Liver (tissue), 9 donors: ENCODE results near the gene KRTAP9-6. TPM values are rescaled to one million over a fixed set of nuclear protein-coding genes. Genes with fewer than 3 reads are reported as not detected.
"Not testable (repeated sequence)": the region's sequence is repeated elsewhere in the genome, so short reads cannot be mapped to it uniquely, and the experiment has no call there.

ENCODE experiments used
- DNase-seq: peaks from one replicate; pipeline ENCODE4 v3.0.0-alpha.2; 2017; ENCODE audit warnings: low spot score
- H3K27ac ChIP-seq, 2 donors: one replicate each; pipeline ENCODE4 v1.7.0; 2013; ENCODE audit warnings: inconsistent platforms in 2 of 2, low read length in 2 of 2, control low read depth in 1 of 2, low read depth in 1 of 2, mild to moderate bottlenecking in 1 of 2
- H3K27me3 ChIP-seq, 4 donors: one replicate each; pipeline versions ENCODE4 v1.6.1 to v1.7.0; 2013; ENCODE audit warnings: low read length in 3 of 4, inconsistent platforms in 1 of 4, mild to moderate bottlenecking in 1 of 4, moderate library complexity in 1 of 4; ENCODE audit not compliant: control insufficient read depth in 4 of 4, insufficient read depth in 4 of 4
- H3K36me3 ChIP-seq, 4 donors: one replicate each; pipeline versions ENCODE4 v1.6.1 to v1.7.0; 2013; ENCODE audit warnings: low read length in 3 of 4, mild to moderate bottlenecking in 3 of 4, low read depth in 1 of 4, moderate library complexity in 1 of 4; ENCODE audit not compliant: control insufficient read depth in 4 of 4, insufficient read depth in 3 of 4
- H3K4me1 ChIP-seq, 4 donors: one replicate each; pipeline versions ENCODE4 v1.6.1 to v1.7.0; 2013; ENCODE audit warnings: low read length in 3 of 4, mild to moderate bottlenecking in 3 of 4, moderate library complexity in 1 of 4; ENCODE audit not compliant: control insufficient read depth in 4 of 4, insufficient read depth in 4 of 4
- H3K4me3 ChIP-seq, 3 donors: one replicate each; pipeline versions ENCODE4 v1.6.1 to v1.7.0; 2013; ENCODE audit warnings: low read length in 3 of 3, control low read depth in 1 of 3, low read depth in 1 of 3, mild to moderate bottlenecking in 1 of 3
- H3K9ac ChIP-seq, 2 donors: one replicate each; pipeline ENCODE4 v1.7.0; 2013; ENCODE audit warnings: low read length in 2 of 2, mild to moderate bottlenecking in 2 of 2, moderate library complexity in 2 of 2, control low read depth in 1 of 2, low read depth in 1 of 2
- H3K9me3 ChIP-seq, 4 donors: one replicate each; pipeline versions ENCODE4 v1.6.1 to v1.7.0; 2013; ENCODE audit warnings: low read length in 3 of 4; ENCODE audit not compliant: control insufficient read depth in 4 of 4
- HNF4G ChIP-seq: IDR thresholded peaks from 2 replicates; pipeline ENCODE4 v1.6.1; 2016; ENCODE audit warnings: antibody characterized with exemption
- REST ChIP-seq: IDR thresholded peaks from 2 replicates; pipeline ENCODE4 v1.6.1; 2016; ENCODE audit warnings: antibody characterized with exemption, mild to moderate bottlenecking
- RXRA ChIP-seq, 2 donors: IDR thresholded peaks; 2 replicates each; pipeline ENCODE4 v1.6.1; 2017 to 2018; ENCODE audit warnings: antibody characterized with exemption in 2 of 2, mild to moderate bottlenecking in 1 of 2
- TAF1 ChIP-seq: conservative IDR thresholded peaks from 2 replicates; pipeline ENCODE4 v1.6.1; 2016; ENCODE audit warnings: antibody characterized with exemption, mild to moderate bottlenecking
- WGBS: extraction: QIAGEN DNeasy Blood & Tissue Kit; methylation state at CpG from one replicate; pipeline ENCODE4 v1.1.7; 2013; 5-methylcytosine and 5-hydroxymethylcytosine counted together
- polyA plus RNA-seq, 2 donors: library from polyadenylated mRNA; stranded (reverse) in 1 of 2; unstranded in 1 of 2; fragments of 200-250 nt in 1 of 2; fragments of >200 nt in 1 of 2; fragmentation: Nextera tagmentation in 1 of 2; extraction: Ambion mirVana in 1 of 2; gene quantifications; one replicate each; pipeline versions ENCODE4 v1.2.1 to v1.2.3, GENCODE V29; 2013 to 2015
- total RNA-seq, 2 donors: library from RNA; depleted of rRNA; stranded (reverse); fragments of >200 nt; gene quantifications; one replicate each; pipeline ENCODE4 v1.2.3, GENCODE V29; 2014
- TF ChIP-seq, protein P1 (sequence below): IDR thresholded peaks from 2 replicates; pipeline ENCODE4 v1.6.1; 2016; ENCODE audit warnings: antibody characterized with exemption
- TF ChIP-seq, protein P2 (sequence below): IDR thresholded peaks from 2 replicates; pipeline ENCODE4 v1.6.1; 2016; ENCODE audit warnings: antibody characterized with exemption
- donor health status: healthy.
- donor health status: healthy.
- donor health status: healthy.
- donor health status: healthy.
- donor health status: healthy.

Gene KRTAP9-6
- total and polyA plus RNA-seq, 4 donors, result not detected

DNA sequence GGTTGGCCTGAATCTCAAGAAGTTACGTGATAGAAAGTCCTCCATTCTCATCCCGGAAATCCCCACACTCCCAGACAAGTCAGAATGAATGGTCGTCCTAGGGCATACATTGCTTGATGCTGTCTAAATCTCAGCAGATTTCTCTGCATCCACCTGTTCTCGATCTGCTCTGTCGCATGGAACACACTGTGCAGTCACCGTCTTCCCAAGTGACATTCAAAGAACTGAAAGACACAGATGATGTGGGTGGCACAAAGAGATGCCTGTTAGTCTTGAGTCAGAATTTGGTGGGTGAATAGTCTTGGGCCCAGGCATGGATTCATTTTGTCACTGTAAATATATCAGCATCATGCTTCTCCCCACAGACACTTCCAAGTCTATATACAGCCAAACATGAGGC lies 33.4 kb upstream of the KRTAP9-6 start (continued):
- TF ChIP-seq, protein P1, sequence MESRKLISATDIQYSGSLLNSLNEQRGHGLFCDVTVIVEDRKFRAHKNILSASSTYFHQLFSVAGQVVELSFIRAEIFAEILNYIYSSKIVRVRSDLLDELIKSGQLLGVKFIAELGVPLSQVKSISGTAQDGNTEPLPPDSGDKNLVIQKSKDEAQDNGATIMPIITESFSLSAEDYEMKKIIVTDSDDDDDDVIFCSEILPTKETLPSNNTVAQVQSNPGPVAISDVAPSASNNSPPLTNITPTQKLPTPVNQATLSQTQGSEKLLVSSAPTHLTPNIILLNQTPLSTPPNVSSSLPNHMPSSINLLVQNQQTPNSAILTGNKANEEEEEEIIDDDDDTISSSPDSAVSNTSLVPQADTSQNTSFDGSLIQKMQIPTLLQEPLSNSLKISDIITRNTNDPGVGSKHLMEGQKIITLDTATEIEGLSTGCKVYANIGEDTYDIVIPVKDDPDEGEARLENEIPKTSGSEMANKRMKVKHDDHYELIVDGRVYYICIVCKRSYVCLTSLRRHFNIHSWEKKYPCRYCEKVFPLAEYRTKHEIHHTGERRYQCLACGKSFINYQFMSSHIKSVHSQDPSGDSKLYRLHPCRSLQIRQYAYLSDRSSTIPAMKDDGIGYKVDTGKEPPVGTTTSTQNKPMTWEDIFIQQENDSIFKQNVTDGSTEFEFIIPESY, result no peak
- no peak for TF ChIP-seq TAF1
- no peak for TF ChIP-seq REST
- TF ChIP-seq, protein P2, sequence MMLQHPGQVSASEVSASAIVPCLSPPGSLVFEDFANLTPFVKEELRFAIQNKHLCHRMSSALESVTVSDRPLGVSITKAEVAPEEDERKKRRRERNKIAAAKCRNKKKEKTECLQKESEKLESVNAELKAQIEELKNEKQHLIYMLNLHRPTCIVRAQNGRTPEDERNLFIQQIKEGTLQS, result no peak
- TF ChIP-seq RXRA (IDR thresholded peaks at IDR 0.05), result no peak
- no peak for TF ChIP-seq HNF4G

DNA sequence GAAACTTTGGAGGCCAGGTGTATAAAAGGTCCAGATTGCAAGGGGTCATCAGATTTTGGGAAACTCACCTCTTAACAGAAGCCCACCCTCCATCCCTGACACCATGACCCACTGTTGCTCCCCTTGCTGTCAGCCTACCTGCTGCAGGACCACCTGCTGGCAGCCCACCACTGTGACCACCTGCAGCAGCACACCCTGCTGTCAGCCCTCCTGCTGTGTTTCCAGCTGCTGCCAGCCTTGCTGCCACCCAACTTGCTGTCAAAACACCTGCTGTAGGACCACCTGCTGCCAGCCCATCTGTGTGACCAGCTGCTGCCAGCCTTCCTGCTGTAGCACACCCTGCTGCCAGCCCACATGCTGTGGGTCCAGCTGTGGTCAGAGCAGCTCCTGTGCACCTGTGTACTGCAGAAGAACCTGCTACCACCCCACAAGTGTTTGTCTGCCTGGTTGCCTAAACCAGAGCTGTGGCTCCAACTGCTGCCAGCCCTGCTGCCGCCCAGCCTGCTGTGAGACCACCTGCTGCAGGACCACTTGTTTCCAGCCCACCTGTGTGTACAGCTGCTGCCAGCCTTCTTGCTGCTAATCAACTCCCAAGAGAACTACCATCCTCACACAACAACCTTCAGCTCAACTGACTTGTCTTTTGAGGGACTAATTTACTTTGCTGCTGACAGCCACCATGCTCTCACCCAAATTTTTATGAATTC lies 32.6 kb upstream of the KRTAP9-6 start, which contains the start of gene KRTAP9-3:
Gene KRTAP9-3 (plus strand): TSS at position 51 of the 707 bp plus-strand sequence. CDS start 53 bp downstream, at position 104.
- not testable (repeated sequence) for H3K36me3 ChIP-seq, DNase-seq, H3K4me3 ChIP-seq, H3K9ac ChIP-seq, H3K27ac ChIP-seq, H3K9me3 ChIP-seq, H3K27me3 ChIP-seq, H3K4me1 ChIP-seq
- WGBS, result 70% methylated on average over 1 of the region's 1 CpG

DNA sequence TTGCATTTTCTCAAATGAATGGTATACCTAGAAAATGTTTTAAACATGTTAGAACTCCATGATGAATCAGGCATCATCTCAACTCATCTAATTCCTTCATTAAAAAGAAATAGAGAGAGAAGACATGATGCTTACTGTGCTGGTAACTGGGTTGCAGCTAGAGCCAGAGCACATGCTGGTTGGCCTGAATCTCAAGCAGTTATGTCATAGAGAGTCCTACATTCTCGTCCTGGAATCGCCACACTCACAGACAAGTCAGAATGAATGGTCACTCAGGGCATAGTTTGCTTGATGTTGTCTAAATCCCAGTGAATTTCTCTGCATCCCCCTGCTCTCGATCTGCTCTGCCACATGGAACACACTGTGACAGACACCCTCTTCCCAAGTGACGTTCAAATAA lies 28.1 kb upstream of the KRTAP9-6 start:
- not testable (repeated sequence) for H3K9ac ChIP-seq, H3K4me1 ChIP-seq, H3K9me3 ChIP-seq, H3K27ac ChIP-seq, H3K4me3 ChIP-seq, H3K36me3 ChIP-seq, H3K27me3 ChIP-seq, DNase-seq
- WGBS, result 62% methylated on average over 4 of the region's 4 CpGs

GRCh38 chr17:41237949-41238437 lies 27.2 kb upstream of the KRTAP9-6 start, which contains the start of gene KRTAP9-8:
Gene KRTAP9-8, plus strand, starts transcription at chr17:41237999. Its CDS starts 53 bp downstream, at chr17:41238052.
- 38% methylated on average over 3 of the region's 3 CpGs for WGBS
- not testable (repeated sequence) for H3K27ac ChIP-seq, H3K4me3 ChIP-seq, H3K9me3 ChIP-seq, DNase-seq, H3K36me3 ChIP-seq, H3K9ac ChIP-seq, H3K27me3 ChIP-seq, H3K4me1 ChIP-seq

DNA sequence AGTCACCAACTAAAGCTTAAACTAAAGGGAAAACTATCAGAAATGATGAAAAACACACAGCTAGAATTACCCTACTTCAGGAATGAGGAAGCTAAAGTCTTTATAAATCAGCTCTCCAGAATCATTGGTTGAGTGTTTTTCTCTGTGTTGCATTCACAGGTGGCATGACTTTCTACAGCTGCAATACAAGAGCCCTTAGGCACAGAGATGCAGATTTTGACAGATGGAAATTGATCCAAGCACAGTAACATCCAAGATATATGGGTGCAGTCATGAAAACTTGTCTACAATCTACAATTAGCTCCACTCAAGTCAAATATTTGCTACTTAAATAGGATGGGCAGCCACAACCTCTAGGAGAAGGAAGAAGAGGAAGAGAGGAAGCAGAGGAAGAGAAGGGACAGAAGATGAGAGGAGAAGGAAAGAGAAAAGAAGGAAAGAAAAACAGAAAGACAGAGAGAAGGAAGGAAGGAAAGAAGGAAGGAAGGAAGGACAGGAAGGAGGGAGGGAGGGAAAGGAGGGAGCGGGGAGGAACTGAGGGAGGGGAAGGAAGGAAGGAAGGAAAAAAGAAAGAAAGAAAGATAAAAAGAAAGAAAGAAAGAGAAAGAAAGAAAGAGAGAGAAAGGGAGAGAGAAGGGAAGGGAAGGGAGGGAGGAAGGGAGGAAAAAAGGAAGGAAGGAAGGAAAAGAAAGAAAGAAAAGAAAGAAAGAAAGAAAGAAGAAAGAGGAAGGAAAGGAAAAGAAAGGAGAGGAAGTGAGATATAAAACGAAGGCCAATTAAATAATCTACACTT lies 18.0 kb upstream of the KRTAP9-6 start:
- not testable (repeated sequence) for H3K27ac ChIP-seq, H3K4me1 ChIP-seq, H3K9ac ChIP-seq, H3K27me3 ChIP-seq, H3K9me3 ChIP-seq, H3K4me3 ChIP-seq, DNase-seq, H3K36me3 ChIP-seq
- 38% methylated on average over 2 of the region's 2 CpGs for whole genome bisulfite sequencing

GRCh38 chr17:41249637-41250240 lies 15.4 kb upstream of the KRTAP9-6 start, which contains the start of gene KRTAP9-4:
Gene KRTAP9-4, plus strand, starts transcription at chr17:41249687. Its CDS starts 34 bp downstream, at chr17:41249721.
- not testable (repeated sequence) for H3K4me1 ChIP-seq, H3K27me3 ChIP-seq, H3K27ac ChIP-seq, DNase-seq, H3K9me3 ChIP-seq, H3K9ac ChIP-seq, H3K4me3 ChIP-seq, H3K36me3 ChIP-seq
- WGBS, result 51% methylated on average over 2 of the region's 2 CpGs
